Stimulated activated CD8-positive, alpha-beta memory T cell treated with anti-CD3 and anti-CD28 coated beads, Interleukin-7, amount 100 ng/mL, for 24 hours (primary cell): Measurements from ENCODE around the gene FAM210B.
"Not testable (repeated sequence)": the region's sequence is repeated elsewhere in the genome, so short reads cannot be mapped to it uniquely, and the experiment has no call there.

ENCODE experiments used
- DNase-seq: peaks from one replicate; pipeline ENCODE4 v3.0.0-alpha.2; 2020; ENCODE audit warnings: low read depth

FAM210B gene, protein sequence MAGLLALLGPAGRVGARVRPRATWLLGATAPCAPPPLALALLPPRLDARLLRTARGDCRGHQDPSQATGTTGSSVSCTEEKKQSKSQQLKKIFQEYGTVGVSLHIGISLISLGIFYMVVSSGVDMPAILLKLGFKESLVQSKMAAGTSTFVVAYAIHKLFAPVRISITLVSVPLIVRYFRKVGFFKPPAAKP

GRCh38 chr20:56358600-56359211, at the start of gene FAM210B:
FAM210B (plus strand) TSS chr20:56358974; CDS start chr20:56359006, 32 bp downstream.
- peak; percentile 56 for DNase-seq

GRCh38 chr20:56316051-56316450, 42.7 kb upstream of the FAM210B start:
- DNase-seq: no peak

DNA sequence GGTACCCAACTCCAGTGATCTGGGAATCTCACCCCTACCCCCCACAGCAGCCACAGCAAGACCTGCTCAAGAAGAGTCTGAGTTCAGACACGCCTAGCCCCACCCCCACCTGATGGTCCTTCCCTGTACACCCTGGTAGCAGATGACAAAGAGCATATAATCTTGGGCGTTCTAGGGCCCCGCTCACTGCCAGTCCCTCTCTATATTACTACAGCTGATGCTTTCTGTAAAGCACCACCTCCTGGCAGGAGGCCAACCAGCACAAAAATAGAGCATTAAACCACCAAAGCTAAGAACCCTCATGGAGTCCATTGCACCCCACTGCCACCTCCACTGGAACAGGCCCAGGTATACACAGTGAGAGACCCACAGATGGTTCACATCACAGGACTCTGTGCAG, 42.3 kb upstream of the FAM210B start:
- no peak for DNase-seq

GRCh38 chr20:56322681-56323080, 36.1 kb upstream of the FAM210B start:
- no peak for DNase-seq

- no peak for DNase-seq
These were observed 35.6 kb upstream of the FAM210B start for GRCh38 chr20:56323206-56323605.

DNA sequence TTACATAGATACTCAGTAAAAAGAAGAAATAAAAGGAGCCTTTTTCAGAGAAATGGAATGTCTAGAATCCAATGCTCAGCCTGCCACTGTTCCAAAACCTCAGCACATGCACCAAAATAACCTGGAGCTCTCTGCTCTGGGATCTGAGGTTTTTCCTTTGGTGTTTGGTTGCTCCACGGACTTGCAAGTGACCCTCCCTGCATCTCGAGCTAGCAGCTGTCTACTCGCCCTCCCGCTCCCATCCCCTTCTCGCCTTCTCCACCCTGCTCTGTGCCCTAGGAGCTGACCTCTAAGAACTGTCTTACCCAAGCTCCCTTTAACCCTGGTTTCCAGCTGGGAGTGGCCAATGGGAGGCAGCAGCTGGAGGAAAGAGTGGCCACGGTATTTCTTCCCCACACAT, 35.1 kb upstream of the FAM210B start:
- DNase-seq: no peak

GRCh38 chr20:56324806-56325205, 34.0 kb upstream of the FAM210B start:
- DNase-seq: no peak

DNA sequence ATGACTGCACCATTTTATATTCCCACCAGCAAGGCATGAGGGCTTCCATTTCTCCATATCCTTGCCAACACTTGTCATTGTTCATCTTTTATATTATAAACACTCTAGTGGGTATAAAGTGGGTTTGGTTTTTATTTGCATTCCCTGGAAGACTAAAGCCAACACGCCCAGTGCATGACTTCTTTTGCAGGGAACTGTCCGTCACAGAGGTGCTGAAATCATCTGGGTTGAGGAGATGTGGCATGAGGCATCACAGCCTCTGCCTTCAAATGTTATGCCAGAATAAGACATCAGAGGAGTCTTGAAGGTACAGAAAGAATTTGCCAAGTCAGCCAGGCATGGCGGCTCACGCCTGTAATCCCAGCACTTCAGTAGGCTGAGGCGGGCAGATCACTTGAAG, 29.9 kb upstream of the FAM210B start:
- no peak for DNase-seq

GRCh38 chr20:56336709-56337108, 22.1 kb upstream of the FAM210B start:
- DNase-seq: not testable (repeated sequence)

GRCh38 chr20:56342783-56343182, 16.0 kb upstream of the FAM210B start:
- DNase-seq: no peak

DNA sequence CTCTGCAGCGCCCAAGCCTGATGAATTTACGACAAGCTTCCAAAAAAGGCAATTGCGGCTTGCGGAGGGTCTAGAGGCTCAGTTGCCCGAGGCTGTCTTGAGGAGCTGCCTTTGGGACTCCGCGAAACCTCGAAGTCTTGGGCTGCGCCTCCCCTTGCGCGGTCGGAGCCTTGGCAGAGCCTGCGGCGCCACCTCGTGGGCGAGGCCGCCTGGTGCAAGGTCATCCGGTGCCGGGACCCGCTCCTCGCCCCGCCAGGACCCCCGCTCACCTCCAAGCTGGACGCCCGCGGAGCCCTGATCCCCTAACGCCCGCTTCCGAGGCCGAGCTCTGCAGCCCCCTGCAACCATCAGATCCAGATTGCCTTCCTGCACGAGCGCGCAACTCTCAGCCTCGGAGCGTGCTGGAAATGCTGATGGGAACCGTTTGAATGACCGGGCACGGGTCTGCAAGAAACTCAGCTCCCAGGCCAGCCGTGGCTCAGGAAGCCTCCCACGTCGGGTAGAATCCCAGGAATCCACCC, 14.9 kb upstream of the FAM210B start:
- DNase-seq: no peak

DNA sequence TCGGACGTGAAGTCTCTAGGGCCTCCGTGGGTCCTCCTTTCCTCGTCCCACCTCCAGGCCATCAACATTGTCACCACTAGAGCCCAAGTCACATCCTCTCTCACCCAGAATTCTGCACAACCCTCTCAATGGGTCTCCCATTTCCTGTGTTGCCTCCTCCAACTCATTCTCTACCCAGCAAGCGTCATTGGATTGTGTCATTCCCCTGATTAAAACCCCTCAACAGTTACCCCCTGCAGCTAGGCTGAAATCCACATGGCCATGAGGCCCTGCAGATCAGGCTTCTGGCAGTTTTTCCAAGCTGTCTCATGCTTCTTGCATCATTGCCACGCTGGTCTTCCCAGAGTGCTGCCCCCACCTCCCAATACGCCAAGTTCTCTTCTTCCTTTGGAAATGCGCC, 12.9 kb upstream of the FAM210B start:
- DNase-seq: no peak

GRCh38 chr20:56347628-56348304, 11.0 kb upstream of the FAM210B start:
- no peak for DNase-seq

GRCh38 chr20:56348305-56348693, 10.5 kb upstream of the FAM210B start:
- DNase-seq: no peak

DNA sequence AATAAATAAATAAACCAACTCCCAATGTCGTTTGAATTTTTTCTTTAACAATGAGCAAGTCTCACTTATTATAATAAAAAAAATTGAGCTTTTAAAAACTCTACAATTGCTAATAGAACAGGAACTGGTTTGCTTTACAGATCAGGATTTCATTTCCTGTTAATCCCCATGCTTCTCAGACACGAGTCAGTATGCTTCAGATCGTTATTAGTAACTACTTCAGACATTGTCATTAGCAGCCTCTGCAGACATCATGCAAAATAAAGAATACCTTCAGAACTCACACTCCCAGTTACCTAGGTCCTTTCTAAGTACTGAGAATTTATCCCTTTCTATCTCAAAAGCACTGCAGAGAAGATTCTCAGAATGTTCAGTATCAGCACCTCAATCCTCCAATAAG, 10.0 kb upstream of the FAM210B start:
- DNase-seq: no peak

GRCh38 chr20:56350842-56351241, 7.9 kb upstream of the FAM210B start:
- no peak for DNase-seq

DNA sequence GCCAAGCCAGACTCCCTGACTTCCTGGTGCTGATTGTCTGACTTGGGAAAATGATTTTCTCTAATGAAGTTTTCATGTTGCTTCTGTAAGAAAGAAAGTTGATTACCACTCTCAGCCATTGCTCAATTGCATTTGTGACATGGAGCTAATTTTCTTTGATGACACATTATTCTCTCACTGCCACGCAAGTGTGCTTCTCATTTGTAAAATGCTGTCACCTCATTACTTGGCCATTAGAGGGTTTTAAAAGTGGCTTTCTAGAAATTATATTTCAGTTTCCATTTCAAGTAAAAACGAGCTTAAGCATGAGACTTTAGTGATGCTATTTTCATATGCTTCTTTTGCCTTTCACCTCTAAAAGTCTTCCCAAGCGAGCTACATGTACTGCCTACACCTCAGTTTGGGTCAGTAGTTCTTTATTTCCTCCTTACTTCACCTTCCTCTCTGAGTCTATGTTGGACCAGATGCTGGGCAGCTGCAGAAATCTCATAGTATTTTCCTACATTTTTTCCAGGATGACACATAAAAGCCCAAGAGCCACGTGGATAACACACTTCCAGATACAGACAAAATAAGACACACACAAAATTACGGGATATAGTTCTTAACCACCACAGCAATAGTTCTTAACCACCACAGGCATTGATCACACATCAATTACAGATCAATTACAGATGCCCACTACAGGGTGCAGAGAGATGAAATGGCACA, 6.3 kb upstream of the FAM210B start:
- DNase-seq: no peak

GRCh38 chr20:56353356-56353755, 5.4 kb upstream of the FAM210B start:
- DNase-seq: no peak

- DNase-seq: no peak
These were observed 704 bp upstream of the FAM210B start for GRCh38 chr20:56358070-56358469.

- DNase-seq: no peak
These were observed 698 bp downstream of the FAM210B start for GRCh38 chr20:56359212-56360132.

GRCh38 chr20:56360133-56360907, 1.5 kb downstream of the FAM210B start:
- DNase-seq: no peak
